Duodenal mucosa (tissue), 2 donors: ENCODE data around the gene SPATA31D4.
"Not testable (repeated sequence)": the region's sequence is repeated elsewhere in the genome, so short reads cannot be mapped to it uniquely, and the experiment has no call there.

Experiments
- H3K27ac ChIP-seq: one replicate; pipeline ENCODE4 v1.7.0; 2013; ENCODE audit warnings: low read depth, low read length
- H3K27me3 ChIP-seq, 2 donors: one replicate each; pipeline ENCODE4 v1.7.0; 2013; ENCODE audit warnings: low read length in 2 of 2, control low read depth in 1 of 2; ENCODE audit not compliant: insufficient read depth in 2 of 2, control insufficient read depth in 1 of 2
- H3K36me3 ChIP-seq, 2 donors: one replicate each; pipeline ENCODE4 v1.7.0; 2013; ENCODE audit warnings: low read length in 2 of 2, control low read depth in 1 of 2; ENCODE audit not compliant: insufficient read depth in 2 of 2, control insufficient read depth in 1 of 2
- H3K4me1 ChIP-seq, 2 donors: one replicate each; pipeline ENCODE4 v1.7.0; 2013; ENCODE audit warnings: low read length in 2 of 2, control low read depth in 1 of 2; ENCODE audit not compliant: insufficient read depth in 2 of 2, control insufficient read depth in 1 of 2
- H3K4me3 ChIP-seq, 2 donors: one replicate each; pipeline ENCODE4 v1.7.0; 2013; ENCODE audit warnings: low read length in 2 of 2, low read depth in 1 of 2
- H3K9ac ChIP-seq, 2 donors: one replicate each; pipeline ENCODE4 v1.7.0; 2013; ENCODE audit warnings: low read length in 2 of 2, low read depth in 1 of 2
- H3K9me3 ChIP-seq, 2 donors: one replicate each; pipeline ENCODE4 v1.7.0; 2013; ENCODE audit warnings: low read length in 2 of 2, control low read depth in 1 of 2; ENCODE audit not compliant: control insufficient read depth in 1 of 2

The SPATA31D4 gene

GRCh38 chr9:81928305-81928704 is at the start of gene SPATA31D4:
Gene SPATA31D4, plus strand, starts transcription at chr9:81928428. Its CDS starts 86 bp downstream, at chr9:81928514.
- not testable (repeated sequence) for H3K27ac ChIP-seq, H3K36me3 ChIP-seq, H3K9ac ChIP-seq

GRCh38 chr9:81878530-81878929 is 49.7 kb upstream of the SPATA31D4 start:
- Histone ChIP-seq H3K27ac (no peak overlapping the region), H3K9ac (no peak overlapping the region), H3K9me3 (no peaks in the 10 kb centered on the region)

More at GRCh38 chr9:81928305-81928704, at the start of gene SPATA31D4:
- not testable (repeated sequence) for H3K27me3 ChIP-seq, H3K9me3 ChIP-seq, H3K4me3 ChIP-seq, H3K4me1 ChIP-seq

GRCh38 chr9:81879501-81879916 is 48.7 kb upstream of the SPATA31D4 start:
- no peaks in the 10 kb centered on the region for H3K36me3 ChIP-seq
- H3K27me3 ChIP-seq: no peaks in the 10 kb centered on the region
- peaks cover 0 to 10% of the 10 kb centered on the region in 2 donors for H3K4me1 ChIP-seq
- H3K9me3 ChIP-seq: no peaks in the 10 kb centered on the region
- H3K27ac ChIP-seq: no peak overlapping the region
- no peak overlapping the region for H3K9ac ChIP-seq
- no peak overlapping the region for H3K4me3 ChIP-seq

More at GRCh38 chr9:81878530-81878929, 49.7 kb upstream of the SPATA31D4 start:
- Histone ChIP-seq H3K4me1 (peaks cover 0 to 10% of the 10 kb centered on the region in 2 donors), H3K27me3 (no peaks in the 10 kb centered on the region), H3K4me3 (no peak overlapping the region), H3K36me3 (no peaks in the 10 kb centered on the region)

- Histone ChIP-seq H3K36me3 (no peaks in the 10 kb centered on the region), H3K27me3 (no peaks in the 10 kb centered on the region), H3K9me3 (no peaks in the 10 kb centered on the region), H3K4me3 (no peak overlapping the region), H3K4me1 (no peaks in the 10 kb centered on the region), H3K27ac (no peak overlapping the region), H3K9ac (no peak overlapping the region)
These were observed 42.6 kb upstream of the SPATA31D4 start for GRCh38 chr9:81885602-81886001.

- Histone ChIP-seq H3K27me3 (no peaks in the 10 kb centered on the region), H3K4me3 (no peak overlapping the region), H3K27ac (no peak overlapping the region), H3K36me3 (no peaks in the 10 kb centered on the region), H3K9ac (no peak overlapping the region), H3K9me3 (no peaks in the 10 kb centered on the region), H3K4me1 (no peaks in the 10 kb centered on the region)
These were observed 41.6 kb upstream of the SPATA31D4 start for GRCh38 chr9:81886665-81887064.

GRCh38 chr9:81890104-81890503 is 38.1 kb upstream of the SPATA31D4 start:
- Histone ChIP-seq H3K27me3 (no peaks in the 10 kb centered on the region), H3K4me3 (no peak overlapping the region), H3K9me3 (no peaks in the 10 kb centered on the region), H3K27ac (no peak overlapping the region), H3K4me1 (no peaks in the 10 kb centered on the region), H3K36me3 (no peaks in the 10 kb centered on the region), H3K9ac (no peak overlapping the region)

- no peak overlapping the region for H3K27ac ChIP-seq
- no peaks in the 10 kb centered on the region for H3K4me1 ChIP-seq
- H3K4me3 ChIP-seq: no peak overlapping the region
- H3K9ac ChIP-seq: no peak overlapping the region
- H3K9me3 ChIP-seq: no peaks in the 10 kb centered on the region
- no peaks in the 10 kb centered on the region for H3K36me3 ChIP-seq
- H3K27me3 ChIP-seq: no peaks in the 10 kb centered on the region
These were observed 35.8 kb upstream of the SPATA31D4 start for GRCh38 chr9:81892440-81892839.

GRCh38 chr9:81893929-81894328 is 34.3 kb upstream of the SPATA31D4 start:
- no peaks in the 10 kb centered on the region for H3K27me3 ChIP-seq
- no peak overlapping the region for H3K4me3 ChIP-seq
- no peak overlapping the region for H3K9ac ChIP-seq
- no peaks in the 10 kb centered on the region for H3K4me1 ChIP-seq
- H3K27ac ChIP-seq: no peak overlapping the region
- no peaks in the 10 kb centered on the region for H3K36me3 ChIP-seq
- no peaks in the 10 kb centered on the region for H3K9me3 ChIP-seq

GRCh38 chr9:81894891-81895290 is 33.3 kb upstream of the SPATA31D4 start:
- Histone ChIP-seq H3K4me1 (no peaks in the 10 kb centered on the region), H3K36me3 (no peaks in the 10 kb centered on the region), H3K27ac (no peak overlapping the region), H3K4me3 (no peak overlapping the region), H3K9me3 (no peaks in the 10 kb centered on the region), H3K9ac (no peak overlapping the region), H3K27me3 (no peaks in the 10 kb centered on the region)

- no peaks in the 10 kb centered on the region for H3K36me3 ChIP-seq
- no peaks in the 10 kb centered on the region for H3K9me3 ChIP-seq
- no peak overlapping the region for H3K4me3 ChIP-seq
- H3K27ac ChIP-seq: no peak overlapping the region
- H3K4me1 ChIP-seq: no peaks in the 10 kb centered on the region
- H3K27me3 ChIP-seq: no peaks in the 10 kb centered on the region
- no peak overlapping the region for H3K9ac ChIP-seq
These were observed 32.2 kb upstream of the SPATA31D4 start for GRCh38 chr9:81896070-81896469.

- Histone ChIP-seq H3K4me1 (no peaks in the 10 kb centered on the region), H3K27ac (no peak overlapping the region), H3K9ac (no peak overlapping the region), H3K27me3 (no peaks in the 10 kb centered on the region), H3K36me3 (no peaks in the 10 kb centered on the region), H3K4me3 (no peak overlapping the region), H3K9me3 (no peaks in the 10 kb centered on the region)
These were observed 29.4 kb upstream of the SPATA31D4 start for GRCh38 chr9:81898851-81899250.
